GM23338 (cell line): Measurements from ENCODE around the gene CHORDC1. TPM values are rescaled to one million over a fixed set of nuclear protein-coding genes. Genes with fewer than 3 reads are reported as not detected.

Source experiments
- ATAC-seq: fragments of 200-7000 bp; cut with Tn5 transposase; 3 replicates; pipeline ENCODE4 v1.9.1; 2020
- DNase-seq: peaks from one replicate; pipeline ENCODE4 v3.0.0-alpha.2; 2015; ENCODE audit warnings: low spot score
- H2AFZ ChIP-seq: fragments of 200-600 bp; sonication (generic); 2 replicates; pipeline ENCODE4 v1.8.0; 2016; ENCODE audit warnings: antibody characterized with exemption, mild to moderate bottlenecking, moderate library complexity
- H3F3A ChIP-seq: fragments of 200-600 bp; sonication (generic); replicated peaks from 2 replicates; pipeline ENCODE4 v1.8.0; 2017; ENCODE audit warnings: antibody characterized with exemption, mixed run types, low read depth
- H3K27ac ChIP-seq: fragments of 200-600 bp; sonication (generic); 2 replicates; pipeline ENCODE4 v1.6.1; 2016; ENCODE audit warnings: low read depth
- H3K27me3 ChIP-seq: fragments of 200-600 bp; sonication (generic); 2 replicates; pipeline ENCODE4 v1.8.0; 2016; ENCODE audit warnings: mild to moderate bottlenecking, mixed run types, moderate library complexity; ENCODE audit not compliant: insufficient read depth
- H3K36me3 ChIP-seq: fragments of 200-600 bp; sonication (generic); 2 replicates; pipeline ENCODE4 v1.8.0; 2016; ENCODE audit warnings: mild to moderate bottlenecking; ENCODE audit not compliant: insufficient read depth
- H3K4me1 ChIP-seq: fragments of 200-600 bp; sonication (generic); 2 replicates; pipeline ENCODE4 v1.8.0; 2016; ENCODE audit warnings: mild to moderate bottlenecking, moderate library complexity; ENCODE audit not compliant: insufficient read depth
- H3K4me2 ChIP-seq: fragments of 200-600 bp; sonication (generic); 2 replicates; pipeline ENCODE4 v1.7.1; 2017; ENCODE audit warnings: mixed run types
- H3K4me3 ChIP-seq: fragments of 200-600 bp; sonication (generic); 2 replicates; pipeline ENCODE4 v1.6.1; 2016; ENCODE audit warnings: mixed run types
- H3K79me2 ChIP-seq: fragments of 200-600 bp; sonication (generic); replicated peaks from 2 replicates; pipeline ENCODE4 v1.8.0; 2017; ENCODE audit warnings: mild to moderate bottlenecking; ENCODE audit not compliant: insufficient read depth
- H3K9me2 ChIP-seq: fragments of 200-600 bp; sonication (generic); 2 replicates; pipeline ENCODE4 v1.8.0; 2017; ENCODE audit not compliant: insufficient read depth
- H4K20me1 ChIP-seq: fragments of 200-600 bp; sonication (generic); replicated peaks from 2 replicates; pipeline ENCODE4 v1.8.0; 2017; ENCODE audit warnings: mild to moderate bottlenecking; ENCODE audit not compliant: insufficient read depth
- H3K27ac Mint-ChIP-seq: 2 replicates; pipeline ENCODE4 v1.8.0; 2020; ENCODE audit warnings: inconsistent platforms, mild to moderate bottlenecking, moderate library complexity, mixed read lengths
- H3K27me3 Mint-ChIP-seq: 3 replicates; pipeline ENCODE4 v1.8.0; 2022; ENCODE audit warnings: low read depth, mild to moderate bottlenecking, moderate library complexity, mixed read lengths, inconsistent platforms; ENCODE audit not compliant: insufficient read depth, poor library complexity
- H3K36me3 Mint-ChIP-seq: 3 replicates; pipeline ENCODE4 v1.8.0; 2021; ENCODE audit warnings: low read depth, mild to moderate bottlenecking, inconsistent platforms, moderate library complexity, mixed read lengths
- H3K4me1 Mint-ChIP-seq: 3 replicates; pipeline ENCODE4 v1.8.0; 2020; ENCODE audit warnings: mild to moderate bottlenecking, inconsistent platforms, mixed read lengths
- H3K4me3 Mint-ChIP-seq: 3 replicates; pipeline ENCODE4 v1.8.0; 2021; ENCODE audit warnings: moderate library complexity, mild to moderate bottlenecking, inconsistent platforms, mixed read lengths
- H3K9me3 Mint-ChIP-seq: 3 replicates; pipeline ENCODE4 v1.8.0; 2020; ENCODE audit warnings: moderate library complexity, mild to moderate bottlenecking, inconsistent platforms, mixed read lengths
- CREB1 ChIP-seq: fragments of 250-450 bp; sonication (Bioruptor Pico); IDR thresholded peaks from 2 replicates; pipeline ENCODE4 v1.5.0; 2020; ENCODE audit warnings: low read depth, mild to moderate bottlenecking, moderate library complexity
- EZH2 ChIP-seq: fragments of 200-600 bp; sonication (generic); IDR thresholded peaks from one replicate; pipeline ENCODE4 v1.8.0; 2017; ENCODE audit warnings: antibody characterized with exemption, mild to moderate bottlenecking, low read depth; ENCODE audit not compliant: unreplicated experiment
- EZH2phosphoT487 ChIP-seq: fragments of 200-600 bp; sonication (generic); IDR thresholded peaks from one replicate; pipeline ENCODE4 v1.8.1; 2018; ENCODE audit warnings: antibody characterized with exemption; ENCODE audit not compliant: unreplicated experiment
- JUNB ChIP-seq: IDR thresholded peaks from one replicate; pipeline ENCODE4 v1.6.1; 2016; ENCODE audit warnings: antibody characterized with exemption; ENCODE audit not compliant: unreplicated experiment
- NANOG ChIP-seq: IDR thresholded peaks from 2 replicates; pipeline ENCODE4 v1.6.1; 2016; ENCODE audit warnings: antibody characterized with exemption, borderline replicate concordance
- POLR2AphosphoS5 ChIP-seq: IDR thresholded peaks from 2 replicates; pipeline ENCODE4 v1.6.1; 2016; ENCODE audit warnings: antibody characterized with exemption, low read depth
- STAT1 ChIP-seq: IDR thresholded peaks from one replicate; pipeline ENCODE4 v1.6.1; 2016; ENCODE audit warnings: antibody characterized with exemption; ENCODE audit not compliant: unreplicated experiment
- ZNF114 ChIP-seq: fragments of 250-450 bp; sonication (Bioruptor Pico); IDR thresholded peaks from 2 replicates; pipeline ENCODE4 v1.5.0; 2020; ENCODE audit warnings: mild to moderate bottlenecking, moderate library complexity
- ZNF331 ChIP-seq: fragments of 250-450 bp; sonication (Bioruptor Pico); IDR thresholded peaks from 2 replicates; pipeline ENCODE4 v1.5.0; 2020; ENCODE audit warnings: low read depth, mild to moderate bottlenecking, moderate library complexity
- polyA plus RNA-seq: library from polyadenylated mRNA; unstranded; fragments of >200 nt; fragmentation: Nextera tagmentation; extraction: Ambion mirVana; gene quantifications from 2 replicates; pipeline ENCODE4 v1.2.1, GENCODE V29; 2016
- total RNA-seq: library from RNA; depleted of rRNA; stranded (reverse); fragments of >200 nt; shearing (Covaris generic); gene quantifications from 2 replicates; pipeline ENCODE4 v1.2.3, GENCODE V29; 2014
- TF ChIP-seq, protein P1 (sequence below): IDR thresholded peaks from 2 replicates; pipeline ENCODE4 v1.6.1; 2016; ENCODE audit warnings: antibody characterized with exemption
- TF ChIP-seq, protein P2 (sequence below): IDR thresholded peaks from one replicate; pipeline ENCODE4 v1.6.1; 2018; ENCODE audit warnings: antibody characterized with exemption; ENCODE audit not compliant: unreplicated experiment
- TF ChIP-seq, protein P3 (sequence below), 2 experiments: fragments of 200-600 bp in 1 of 2; sonication (generic) in 1 of 2; conservative IDR thresholded peaks; 2 replicates each; pipeline versions ENCODE4 v1.5.1 to v1.6.1; 2016 to 2017; ENCODE audit warnings: antibody characterized with exemption in 2 of 2, low read depth in 2 of 2, mild to moderate bottlenecking in 2 of 2, moderate library complexity in 1 of 2
- TF ChIP-seq, protein P4 (sequence below): fragments of 250-450 bp; sonication (Bioruptor Pico); IDR thresholded peaks from 2 replicates; pipeline ENCODE4 v1.5.0; 2020; ENCODE audit warnings: mild to moderate bottlenecking, moderate library complexity

Gene CHORDC1
- total and polyA plus RNA-seq, 2 experiments from 2014 or later, result 109 to 192 TPM

DNA sequence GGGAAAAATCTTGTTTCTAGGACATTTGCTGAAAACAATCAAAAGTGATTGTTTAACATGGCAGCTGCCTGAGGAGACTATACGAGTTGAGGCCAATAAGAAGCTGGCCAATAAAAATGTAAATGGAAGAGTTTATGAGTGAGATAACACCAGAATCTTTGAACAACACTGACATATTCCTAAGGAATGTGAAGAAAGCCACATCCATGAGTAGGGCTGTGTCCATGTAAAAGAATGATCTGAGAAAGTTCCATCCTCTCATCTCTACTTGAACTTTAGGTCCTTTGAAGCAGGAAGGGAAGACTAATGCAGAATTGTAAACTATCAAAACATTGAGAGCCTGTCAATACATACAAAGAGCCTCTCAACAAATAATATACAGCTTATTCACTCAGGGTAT is 6.9 kb upstream of the CHORDC1 start:
- Histone ChIP-seq H3K27me3 (no peaks in the 10 kb centered on the region), H3K4me2 (no peak overlapping the region), H3F3A (no peaks in the 10 kb centered on the region), H3K4me3 (no peak overlapping the region), H3K4me1 (0 out of 2 replicates have a peak, but pooled peaks cover 7% of the 10 kb centered on the region), H3K9me2 (peaks cover 7% of the 10 kb centered on the region; the same call in 1 of the 2 replicates), H3K36me3 (no peaks in the 10 kb centered on the region), H4K20me1 (no peaks in the 10 kb centered on the region), H2AFZ (no peak overlapping the region), H3K79me2 (no peaks in the 10 kb centered on the region), H3K27ac (no peak overlapping the region)
- no peak for ATAC-seq
- no peak for DNase-seq
- Mint-ChIP-seq H3K9me3 (peaks cover 7% of the 10 kb centered on the region), H3K4me3 (no peak overlapping the region), H3K27me3 (peaks cover 3% of the 10 kb centered on the region), H3K4me1 (peaks cover 20% of the 10 kb centered on the region), H3K27ac (no peak overlapping the region), H3K36me3 (peaks cover 5% of the 10 kb centered on the region; the same call in 2 of the 3 replicates)
- TF ChIP-seq STAT1 (no peak), ZNF114 (CRISPR knock-in tag) (no peak), CREB1 (CRISPR knock-in tag) (no peak), ZNF331 (no peak), EZH2phosphoT487 (no peak), NANOG (no peak), POLR2AphosphoS5 (no peak), EZH2 (no peak), JUNB (no peak)
- TF ChIP-seq, protein P1, sequence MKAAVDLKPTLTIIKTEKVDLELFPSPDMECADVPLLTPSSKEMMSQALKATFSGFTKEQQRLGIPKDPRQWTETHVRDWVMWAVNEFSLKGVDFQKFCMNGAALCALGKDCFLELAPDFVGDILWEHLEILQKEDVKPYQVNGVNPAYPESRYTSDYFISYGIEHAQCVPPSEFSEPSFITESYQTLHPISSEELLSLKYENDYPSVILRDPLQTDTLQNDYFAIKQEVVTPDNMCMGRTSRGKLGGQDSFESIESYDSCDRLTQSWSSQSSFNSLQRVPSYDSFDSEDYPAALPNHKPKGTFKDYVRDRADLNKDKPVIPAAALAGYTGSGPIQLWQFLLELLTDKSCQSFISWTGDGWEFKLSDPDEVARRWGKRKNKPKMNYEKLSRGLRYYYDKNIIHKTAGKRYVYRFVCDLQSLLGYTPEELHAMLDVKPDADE, result no peak
- TF ChIP-seq, protein P2, sequence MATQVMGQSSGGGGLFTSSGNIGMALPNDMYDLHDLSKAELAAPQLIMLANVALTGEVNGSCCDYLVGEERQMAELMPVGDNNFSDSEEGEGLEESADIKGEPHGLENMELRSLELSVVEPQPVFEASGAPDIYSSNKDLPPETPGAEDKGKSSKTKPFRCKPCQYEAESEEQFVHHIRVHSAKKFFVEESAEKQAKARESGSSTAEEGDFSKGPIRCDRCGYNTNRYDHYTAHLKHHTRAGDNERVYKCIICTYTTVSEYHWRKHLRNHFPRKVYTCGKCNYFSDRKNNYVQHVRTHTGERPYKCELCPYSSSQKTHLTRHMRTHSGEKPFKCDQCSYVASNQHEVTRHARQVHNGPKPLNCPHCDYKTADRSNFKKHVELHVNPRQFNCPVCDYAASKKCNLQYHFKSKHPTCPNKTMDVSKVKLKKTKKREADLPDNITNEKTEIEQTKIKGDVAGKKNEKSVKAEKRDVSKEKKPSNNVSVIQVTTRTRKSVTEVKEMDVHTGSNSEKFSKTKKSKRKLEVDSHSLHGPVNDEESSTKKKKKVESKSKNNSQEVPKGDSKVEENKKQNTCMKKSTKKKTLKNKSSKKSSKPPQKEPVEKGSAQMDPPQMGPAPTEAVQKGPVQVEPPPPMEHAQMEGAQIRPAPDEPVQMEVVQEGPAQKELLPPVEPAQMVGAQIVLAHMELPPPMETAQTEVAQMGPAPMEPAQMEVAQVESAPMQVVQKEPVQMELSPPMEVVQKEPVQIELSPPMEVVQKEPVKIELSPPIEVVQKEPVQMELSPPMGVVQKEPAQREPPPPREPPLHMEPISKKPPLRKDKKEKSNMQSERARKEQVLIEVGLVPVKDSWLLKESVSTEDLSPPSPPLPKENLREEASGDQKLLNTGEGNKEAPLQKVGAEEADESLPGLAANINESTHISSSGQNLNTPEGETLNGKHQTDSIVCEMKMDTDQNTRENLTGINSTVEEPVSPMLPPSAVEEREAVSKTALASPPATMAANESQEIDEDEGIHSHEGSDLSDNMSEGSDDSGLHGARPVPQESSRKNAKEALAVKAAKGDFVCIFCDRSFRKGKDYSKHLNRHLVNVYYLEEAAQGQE, result no peak
- TF ChIP-seq, protein P3, sequence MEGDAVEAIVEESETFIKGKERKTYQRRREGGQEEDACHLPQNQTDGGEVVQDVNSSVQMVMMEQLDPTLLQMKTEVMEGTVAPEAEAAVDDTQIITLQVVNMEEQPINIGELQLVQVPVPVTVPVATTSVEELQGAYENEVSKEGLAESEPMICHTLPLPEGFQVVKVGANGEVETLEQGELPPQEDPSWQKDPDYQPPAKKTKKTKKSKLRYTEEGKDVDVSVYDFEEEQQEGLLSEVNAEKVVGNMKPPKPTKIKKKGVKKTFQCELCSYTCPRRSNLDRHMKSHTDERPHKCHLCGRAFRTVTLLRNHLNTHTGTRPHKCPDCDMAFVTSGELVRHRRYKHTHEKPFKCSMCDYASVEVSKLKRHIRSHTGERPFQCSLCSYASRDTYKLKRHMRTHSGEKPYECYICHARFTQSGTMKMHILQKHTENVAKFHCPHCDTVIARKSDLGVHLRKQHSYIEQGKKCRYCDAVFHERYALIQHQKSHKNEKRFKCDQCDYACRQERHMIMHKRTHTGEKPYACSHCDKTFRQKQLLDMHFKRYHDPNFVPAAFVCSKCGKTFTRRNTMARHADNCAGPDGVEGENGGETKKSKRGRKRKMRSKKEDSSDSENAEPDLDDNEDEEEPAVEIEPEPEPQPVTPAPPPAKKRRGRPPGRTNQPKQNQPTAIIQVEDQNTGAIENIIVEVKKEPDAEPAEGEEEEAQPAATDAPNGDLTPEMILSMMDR (conservative IDR thresholded peaks at IDR 0.05; ENCODE audit: low read depth in 2 of 2), result no peak
- TF ChIP-seq, protein P4, sequence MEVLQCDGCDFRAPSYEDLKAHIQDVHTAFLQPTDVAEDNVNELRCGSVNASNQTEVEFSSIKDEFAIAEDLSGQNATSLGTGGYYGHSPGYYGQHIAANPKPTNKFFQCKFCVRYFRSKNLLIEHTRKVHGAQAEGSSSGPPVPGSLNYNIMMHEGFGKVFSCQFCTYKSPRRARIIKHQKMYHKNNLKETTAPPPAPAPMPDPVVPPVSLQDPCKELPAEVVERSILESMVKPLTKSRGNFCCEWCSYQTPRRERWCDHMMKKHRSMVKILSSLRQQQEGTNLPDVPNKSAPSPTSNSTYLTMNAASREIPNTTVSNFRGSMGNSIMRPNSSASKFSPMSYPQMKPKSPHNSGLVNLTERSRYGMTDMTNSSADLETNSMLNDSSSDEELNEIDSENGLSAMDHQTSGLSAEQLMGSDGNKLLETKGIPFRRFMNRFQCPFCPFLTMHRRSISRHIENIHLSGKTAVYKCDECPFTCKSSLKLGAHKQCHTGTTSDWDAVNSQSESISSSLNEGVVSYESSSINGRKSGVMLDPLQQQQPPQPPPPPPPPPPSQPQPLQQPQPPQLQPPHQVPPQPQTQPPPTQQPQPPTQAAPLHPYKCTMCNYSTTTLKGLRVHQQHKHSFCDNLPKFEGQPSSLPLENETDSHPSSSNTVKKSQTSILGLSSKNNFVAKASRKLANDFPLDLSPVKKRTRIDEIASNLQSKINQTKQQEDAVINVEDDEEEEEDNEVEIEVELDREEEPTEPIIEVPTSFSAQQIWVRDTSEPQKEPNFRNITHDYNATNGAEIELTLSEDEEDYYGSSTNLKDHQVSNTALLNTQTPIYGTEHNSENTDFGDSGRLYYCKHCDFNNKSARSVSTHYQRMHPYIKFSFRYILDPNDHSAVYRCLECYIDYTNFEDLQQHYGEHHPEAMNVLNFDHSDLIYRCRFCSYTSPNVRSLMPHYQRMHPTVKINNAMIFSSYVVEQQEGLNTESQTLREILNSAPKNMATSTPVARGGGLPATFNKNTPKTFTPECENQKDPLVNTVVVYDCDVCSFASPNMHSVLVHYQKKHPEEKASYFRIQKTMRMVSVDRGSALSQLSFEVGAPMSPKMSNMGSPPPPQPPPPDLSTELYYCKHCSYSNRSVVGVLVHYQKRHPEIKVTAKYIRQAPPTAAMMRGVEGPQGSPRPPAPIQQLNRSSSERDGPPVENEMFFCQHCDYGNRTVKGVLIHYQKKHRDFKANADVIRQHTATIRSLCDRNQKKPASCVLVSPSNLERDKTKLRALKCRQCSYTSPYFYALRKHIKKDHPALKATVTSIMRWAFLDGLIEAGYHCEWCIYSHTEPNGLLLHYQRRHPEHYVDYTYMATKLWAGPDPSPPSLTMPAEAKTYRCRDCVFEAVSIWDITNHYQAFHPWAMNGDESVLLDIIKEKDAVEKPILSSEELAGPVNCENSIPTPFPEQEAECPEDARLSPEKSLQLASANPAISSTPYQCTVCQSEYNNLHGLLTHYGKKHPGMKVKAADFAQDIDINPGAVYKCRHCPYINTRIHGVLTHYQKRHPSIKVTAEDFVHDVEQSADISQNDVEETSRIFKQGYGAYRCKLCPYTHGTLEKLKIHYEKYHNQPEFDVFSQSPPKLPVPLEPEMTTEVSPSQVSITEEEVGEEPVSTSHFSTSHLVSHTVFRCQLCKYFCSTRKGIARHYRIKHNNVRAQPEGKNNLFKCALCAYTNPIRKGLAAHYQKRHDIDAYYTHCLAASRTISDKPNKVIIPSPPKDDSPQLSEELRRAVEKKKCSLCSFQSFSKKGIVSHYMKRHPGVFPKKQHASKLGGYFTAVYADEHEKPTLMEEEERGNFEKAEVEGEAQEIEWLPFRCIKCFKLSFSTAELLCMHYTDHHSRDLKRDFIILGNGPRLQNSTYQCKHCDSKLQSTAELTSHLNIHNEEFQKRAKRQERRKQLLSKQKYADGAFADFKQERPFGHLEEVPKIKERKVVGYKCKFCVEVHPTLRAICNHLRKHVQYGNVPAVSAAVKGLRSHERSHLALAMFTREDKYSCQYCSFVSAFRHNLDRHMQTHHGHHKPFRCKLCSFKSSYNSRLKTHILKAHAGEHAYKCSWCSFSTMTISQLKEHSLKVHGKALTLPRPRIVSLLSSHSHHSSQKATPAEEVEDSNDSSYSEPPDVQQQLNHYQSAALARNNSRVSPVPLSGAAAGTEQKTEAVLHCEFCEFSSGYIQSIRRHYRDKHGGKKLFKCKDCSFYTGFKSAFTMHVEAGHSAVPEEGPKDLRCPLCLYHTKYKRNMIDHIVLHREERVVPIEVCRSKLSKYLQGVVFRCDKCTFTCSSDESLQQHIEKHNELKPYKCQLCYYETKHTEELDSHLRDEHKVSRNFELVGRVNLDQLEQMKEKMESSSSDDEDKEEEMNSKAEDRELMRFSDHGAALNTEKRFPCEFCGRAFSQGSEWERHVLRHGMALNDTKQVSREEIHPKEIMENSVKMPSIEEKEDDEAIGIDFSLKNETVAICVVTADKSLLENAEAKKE (CRISPR knock-in tag), result no peak
